GM12878 (cell line): ENCODE data around the gene LPIN1. TPM values are rescaled to one million over a fixed set of nuclear protein-coding genes. Genes with fewer than 3 reads are reported as not detected.

Experiments used
- ATF2 ChIP-seq: IDR thresholded peaks from 2 replicates; pipeline ENCODE4 v1.6.1; 2012; ENCODE audit warnings: low read length, inconsistent platforms
- ATF3 ChIP-seq: IDR thresholded peaks from 2 replicates; pipeline ENCODE4 v1.6.1; 2011; ENCODE audit warnings: low read depth, mild to moderate bottlenecking, low read length, moderate library complexity, borderline replicate concordance; ENCODE audit errors: extremely low read depth
- ATF7 ChIP-seq: fragments of 450-650 bp; IDR thresholded peaks from 2 replicates; pipeline ENCODE4 v1.6.1; 2016; ENCODE audit warnings: low read depth, mild to moderate bottlenecking
- BRCA1 ChIP-seq: IDR thresholded peaks from 2 replicates; pipeline ENCODE4 v1.6.1; 2011; ENCODE audit warnings: low read depth, low read length, improper control_type of control experiment
- CEBPB ChIP-seq, 2 experiments: fragments of 150-350 bp in 1 of 2; IDR thresholded peaks; 2 replicates each; pipeline ENCODE4 v1.6.1; 2012 to 2014; ENCODE audit warnings: low read depth in 2 of 2, low read length in 2 of 2, borderline replicate concordance in 1 of 2, inconsistent platforms in 1 of 2
- GABPA ChIP-seq: IDR thresholded peaks from 2 replicates; pipeline ENCODE4 v1.6.1; 2014; ENCODE audit warnings: antibody characterized with exemption, low read depth, mild to moderate bottlenecking, inconsistent platforms
- GATAD2B ChIP-seq: fragments of 450-650 bp; conservative IDR thresholded peaks from 2 replicates; pipeline ENCODE4 v1.6.1; 2017; ENCODE audit warnings: low read depth, mild to moderate bottlenecking, moderate library complexity
- JUNB ChIP-seq: IDR thresholded peaks from 2 replicates; pipeline ENCODE4 v1.6.1; 2016; ENCODE audit warnings: antibody characterized with exemption, mild to moderate bottlenecking
- KLF5 ChIP-seq: fragments of 450-650 bp; IDR thresholded peaks from 2 replicates; pipeline ENCODE4 v1.6.1; 2014; ENCODE audit warnings: mild to moderate bottlenecking; ENCODE audit not compliant: partially characterized antibody
- MTA2 ChIP-seq: fragments of 450-650 bp; IDR thresholded peaks from 2 replicates; pipeline ENCODE4 v1.6.1; 2016; ENCODE audit warnings: low read depth, mild to moderate bottlenecking, moderate library complexity
- POLR2AphosphoS5 ChIP-seq: IDR thresholded peaks from 2 replicates; pipeline ENCODE4 v1.6.1; 2011; ENCODE audit warnings: mild to moderate bottlenecking, low read length, inconsistent platforms
- RAD51 ChIP-seq: fragments of 450-650 bp; IDR thresholded peaks from 2 replicates; pipeline ENCODE4 v1.6.1; 2016; ENCODE audit warnings: moderate library complexity, mild to moderate bottlenecking, inconsistent platforms
- RUNX3 ChIP-seq: IDR thresholded peaks from 2 replicates; pipeline ENCODE4 v1.6.1; 2012; ENCODE audit warnings: low read length, inconsistent platforms
- SIX5 ChIP-seq: IDR thresholded peaks from 2 replicates; pipeline ENCODE4 v1.6.1; 2011; ENCODE audit warnings: mild to moderate bottlenecking, low read depth, low read length, moderate library complexity; ENCODE audit not compliant: severe bottlenecking
- SMAD1 ChIP-seq: fragments of 450-650 bp; IDR thresholded peaks from 2 replicates; pipeline ENCODE4 v1.6.1; 2018; ENCODE audit warnings: mild to moderate bottlenecking, low read depth; ENCODE audit not compliant: partially characterized antibody
- TCF12 ChIP-seq: IDR thresholded peaks from 2 replicates; pipeline ENCODE4 v1.6.1; 2011; ENCODE audit warnings: low read depth, mild to moderate bottlenecking, low read length
- TCF7 ChIP-seq: IDR thresholded peaks from 2 replicates; pipeline ENCODE4 v1.6.1; 2014; ENCODE audit warnings: antibody characterized with exemption, borderline replicate concordance
- ZBTB11 ChIP-seq: fragments of 450-650 bp; formaldehyde crosslinking; IDR thresholded peaks from 2 replicates; pipeline ENCODE4 v1.5.0; 2022; ENCODE audit warnings: mild to moderate bottlenecking, missing genetic modification characterization
- polyA plus RNA-seq, 11 experiments: library from polyadenylated mRNA; depleted of rRNA in 4 of 11; unstranded in 6 of 11; stranded (reverse) in 5 of 11; fragments of >200 nt; fragmentation: Nextera tagmentation in 4 of 11; fragmentation: Illumina TruSeq in 1 of 11; extraction: Ambion mirVana in 4 of 11; extraction: Trizol in 1 of 11; gene quantifications; 1 replicate in 1 of 11; 2 replicates in 10 of 11; pipeline versions ENCODE4 v1.2.1 to v1.2.3, GENCODE V29; 2011 to 2016; ENCODE audit warnings: inconsistent platforms in 2 of 11, missing spikeins in 2 of 11, low read depth in 1 of 11
- total RNA-seq, 4 experiments: library from RNA; depleted of rRNA in 3 of 4; stranded (reverse); fragments of >200 nt in 3 of 4; fragmentation: Illumina TruSeq in 1 of 4; extraction: Trizol in 1 of 4; gene quantifications; 2 replicates each; pipeline versions ENCODE4 v1.2.1 to v1.2.3, GENCODE V29; 2013 to 2021
- TF ChIP-seq, protein P1 (sequence below): fragments of 450-650 bp; formaldehyde crosslinking; IDR thresholded peaks from 2 replicates; pipeline ENCODE4 v1.4.0; 2022; ENCODE audit warnings: mild to moderate bottlenecking, moderate library complexity
- TF ChIP-seq, protein P2 (sequence below): fragments of 450-650 bp; IDR thresholded peaks from 2 replicates; pipeline ENCODE4 v1.6.1; 2016; ENCODE audit warnings: mild to moderate bottlenecking

Gene LPIN1
- total and polyA plus RNA-seq, 10 of the 15 experiments (the other 5 are each of a cell fraction or from before 2014, with no cell fraction given), result 18.8 to 82.5 (median 50.3) TPM

DNA sequence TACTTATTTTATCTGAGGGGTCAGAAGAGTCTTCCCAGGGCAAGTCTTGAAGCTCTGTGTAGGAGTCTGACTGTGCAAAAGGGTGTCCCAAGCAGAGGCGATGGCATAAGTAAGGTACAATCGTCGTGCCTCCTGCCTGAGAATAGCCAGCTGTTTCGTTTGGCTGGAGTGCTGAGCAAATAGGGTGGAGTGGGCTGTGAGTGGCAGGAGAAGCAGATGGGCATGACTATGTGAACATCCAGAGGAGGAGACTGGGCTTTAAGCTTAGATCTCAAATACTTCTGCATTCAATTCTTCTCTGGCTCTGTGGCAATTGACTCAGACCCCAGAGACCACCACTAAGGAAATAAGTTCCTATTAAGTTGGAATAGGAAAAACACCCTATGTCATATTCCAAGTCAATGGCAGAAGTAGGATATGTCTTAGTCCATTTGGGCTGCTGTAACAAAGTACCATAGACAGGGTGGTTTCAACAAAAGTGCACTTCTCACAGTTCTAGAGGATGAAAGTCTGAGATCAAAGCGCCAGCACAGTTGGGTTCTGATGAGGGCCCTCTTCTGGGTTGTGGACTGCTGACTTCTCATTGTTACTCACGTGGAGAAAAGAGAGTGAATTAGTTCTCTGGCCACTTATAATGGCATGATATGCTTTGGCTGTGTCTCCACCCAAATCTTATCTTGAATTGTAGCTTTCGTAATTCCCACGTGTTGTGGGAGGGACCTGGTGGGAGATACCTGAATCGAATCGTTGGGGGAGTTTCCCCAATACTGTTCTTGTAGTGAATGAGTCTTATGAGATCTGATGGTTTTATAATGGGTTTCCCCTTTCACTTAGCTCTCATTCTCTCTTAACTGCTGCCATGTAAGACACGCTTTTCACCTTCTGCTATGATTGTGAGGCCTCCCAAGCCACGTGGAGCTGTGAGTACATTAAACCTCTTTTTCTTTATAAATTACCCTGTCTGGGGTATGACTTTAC, 120.2 kb downstream of the LPIN1 start (continued):
- TF ChIP-seq ZBTB11 (CRISPR knock-in tag) (no peak), RUNX3 (peak; percentile 58), JUNB (peak; percentile 43), ATF2 (peak; percentile 31; the same call in 1 of the 2 replicates), POLR2AphosphoS5 (peak; percentile 83), KLF5 (peak; percentile 40), ATF3 (no peak), GABPA (no peak), MTA2 (peak; percentile 29; the same call in 1 of the 2 replicates), GATAD2B (no peak), CEBPB (IDR thresholded peaks at IDR 0.05; ENCODE audit: borderline replicate concordance in 1 of 2, low read depth in 2 of 2, low read length in 2 of 2) (no peak), ATF7 (peak; percentile 60), SIX5 (no peak), RAD51 (peak; percentile 77), BRCA1 (no peak), TCF7 (peak; percentile 76), SMAD1 (peak; percentile 22), TCF12 (no peak)
- TF ChIP-seq, protein P1, sequence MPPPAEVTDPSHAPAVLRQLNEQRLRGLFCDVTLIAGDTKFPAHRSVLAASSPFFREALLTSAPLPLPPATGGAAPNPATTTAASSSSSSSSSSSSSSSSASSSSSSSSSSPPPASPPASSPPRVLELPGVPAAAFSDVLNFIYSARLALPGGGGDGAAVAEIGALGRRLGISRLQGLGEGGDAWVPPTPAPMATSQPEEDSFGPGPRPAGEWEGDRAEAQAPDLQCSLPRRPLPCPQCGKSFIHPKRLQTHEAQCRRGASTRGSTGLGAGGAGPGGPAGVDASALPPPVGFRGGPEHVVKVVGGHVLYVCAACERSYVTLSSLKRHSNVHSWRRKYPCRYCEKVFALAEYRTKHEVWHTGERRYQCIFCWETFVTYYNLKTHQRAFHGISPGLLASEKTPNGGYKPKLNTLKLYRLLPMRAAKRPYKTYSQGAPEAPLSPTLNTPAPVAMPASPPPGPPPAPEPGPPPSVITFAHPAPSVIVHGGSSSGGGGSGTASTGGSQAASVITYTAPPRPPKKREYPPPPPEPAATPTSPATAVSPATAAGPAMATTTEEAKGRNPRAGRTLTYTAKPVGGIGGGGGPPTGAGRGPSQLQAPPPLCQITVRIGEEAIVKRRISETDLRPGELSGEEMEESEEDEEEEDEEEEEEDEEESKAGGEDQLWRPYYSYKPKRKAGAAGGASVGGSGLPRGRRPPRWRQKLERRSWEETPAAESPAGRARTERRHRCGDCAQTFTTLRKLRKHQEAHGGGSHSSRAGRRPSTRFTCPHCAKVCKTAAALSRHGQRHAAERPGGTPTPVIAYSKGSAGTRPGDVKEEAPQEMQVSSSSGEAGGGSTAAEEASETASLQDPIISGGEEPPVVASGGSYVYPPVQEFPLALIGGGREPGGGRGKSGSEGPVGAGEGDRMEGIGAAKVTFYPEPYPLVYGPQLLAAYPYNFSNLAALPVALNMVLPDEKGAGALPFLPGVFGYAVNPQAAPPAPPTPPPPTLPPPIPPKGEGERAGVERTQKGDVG (CRISPR knock-in tag), result no peak
- TF ChIP-seq, protein P2, sequence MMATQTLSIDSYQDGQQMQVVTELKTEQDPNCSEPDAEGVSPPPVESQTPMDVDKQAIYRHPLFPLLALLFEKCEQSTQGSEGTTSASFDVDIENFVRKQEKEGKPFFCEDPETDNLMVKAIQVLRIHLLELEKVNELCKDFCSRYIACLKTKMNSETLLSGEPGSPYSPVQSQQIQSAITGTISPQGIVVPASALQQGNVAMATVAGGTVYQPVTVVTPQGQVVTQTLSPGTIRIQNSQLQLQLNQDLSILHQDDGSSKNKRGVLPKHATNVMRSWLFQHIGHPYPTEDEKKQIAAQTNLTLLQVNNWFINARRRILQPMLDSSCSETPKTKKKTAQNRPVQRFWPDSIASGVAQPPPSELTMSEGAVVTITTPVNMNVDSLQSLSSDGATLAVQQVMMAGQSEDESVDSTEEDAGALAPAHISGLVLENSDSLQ, result peak; percentile 71
